Measurements from ENCODE around the gene OTUB2.

DNA sequence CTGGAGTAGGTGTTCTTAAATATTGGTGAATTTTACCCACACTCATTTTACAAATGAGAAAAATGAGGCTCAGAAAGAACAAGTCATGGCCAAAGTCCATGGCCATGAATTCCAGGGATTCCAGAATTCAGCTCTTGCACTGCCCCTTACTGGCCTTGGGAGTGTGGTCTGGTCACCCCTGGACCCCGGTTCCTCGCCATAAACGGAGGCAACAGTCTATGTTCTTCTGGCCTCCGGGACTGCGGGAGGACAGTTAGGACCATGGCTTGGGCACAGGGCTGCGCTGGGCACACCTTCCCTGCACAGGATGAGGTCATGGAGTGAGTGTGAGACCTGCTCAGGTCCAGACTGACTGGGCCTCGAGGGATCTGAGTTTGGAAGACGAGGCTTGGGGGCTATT, 22.1 kb upstream of the OTUB2 start:
- TF ChIP-seq, protein P1, sequence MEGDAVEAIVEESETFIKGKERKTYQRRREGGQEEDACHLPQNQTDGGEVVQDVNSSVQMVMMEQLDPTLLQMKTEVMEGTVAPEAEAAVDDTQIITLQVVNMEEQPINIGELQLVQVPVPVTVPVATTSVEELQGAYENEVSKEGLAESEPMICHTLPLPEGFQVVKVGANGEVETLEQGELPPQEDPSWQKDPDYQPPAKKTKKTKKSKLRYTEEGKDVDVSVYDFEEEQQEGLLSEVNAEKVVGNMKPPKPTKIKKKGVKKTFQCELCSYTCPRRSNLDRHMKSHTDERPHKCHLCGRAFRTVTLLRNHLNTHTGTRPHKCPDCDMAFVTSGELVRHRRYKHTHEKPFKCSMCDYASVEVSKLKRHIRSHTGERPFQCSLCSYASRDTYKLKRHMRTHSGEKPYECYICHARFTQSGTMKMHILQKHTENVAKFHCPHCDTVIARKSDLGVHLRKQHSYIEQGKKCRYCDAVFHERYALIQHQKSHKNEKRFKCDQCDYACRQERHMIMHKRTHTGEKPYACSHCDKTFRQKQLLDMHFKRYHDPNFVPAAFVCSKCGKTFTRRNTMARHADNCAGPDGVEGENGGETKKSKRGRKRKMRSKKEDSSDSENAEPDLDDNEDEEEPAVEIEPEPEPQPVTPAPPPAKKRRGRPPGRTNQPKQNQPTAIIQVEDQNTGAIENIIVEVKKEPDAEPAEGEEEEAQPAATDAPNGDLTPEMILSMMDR (optimal IDR thresholded peaks at IDR 0.05 in 1 of 3, IDR thresholded peaks at IDR 0.05 in 1 of 3, conservative IDR thresholded peaks at IDR 0.05 in 1 of 3; ENCODE audit: extremely low read depth in 1 of 3, insufficient read depth in 2 of 3, low read length in 3 of 3): no peak
- TF ChIP-seq EZH2 (IDR thresholded peaks at IDR 0.05; ENCODE audit: low read length): no peak
